H9 (cell line): ENCODE results near the gene PELO. TPM values are rescaled to one million over a fixed set of nuclear protein-coding genes. Genes with fewer than 3 reads are reported as not detected.

ENCODE experiments used
- DNase-seq: peaks from one replicate; pipeline ENCODE4 v3.0.0-alpha.2; 2017
- H2AFZ ChIP-seq: one replicate; pipeline ENCODE4 v1.6.1; 2013; ENCODE audit warnings: mild to moderate bottlenecking, low read length, control low read depth, moderate library complexity
- H2AK5ac ChIP-seq: 2 replicates; pipeline ENCODE4 v1.6.1; 2013; ENCODE audit warnings: low read length, control low read depth, mixed read lengths; ENCODE audit not compliant: insufficient read length
- H2BK120ac ChIP-seq: one replicate; pipeline ENCODE4 v1.6.1; 2013; ENCODE audit warnings: low read depth, mild to moderate bottlenecking, low read length, control low read depth, inconsistent platforms; ENCODE audit not compliant: poor library complexity, severe bottlenecking
- H2BK12ac ChIP-seq: 2 replicates; pipeline ENCODE4 v1.6.1; 2013; ENCODE audit warnings: low read length, control low read depth, mixed read lengths, low read depth; ENCODE audit not compliant: insufficient read length
- H2BK15ac ChIP-seq: 2 replicates; pipeline ENCODE4 v1.6.1; 2013; ENCODE audit warnings: low read depth, low read length, control low read depth
- H2BK20ac ChIP-seq: one replicate; pipeline ENCODE4 v1.6.1; 2013; ENCODE audit warnings: low read depth, mild to moderate bottlenecking, low read length, control low read depth, inconsistent platforms; ENCODE audit not compliant: poor library complexity, severe bottlenecking
- H2BK5ac ChIP-seq: 2 replicates; pipeline ENCODE4 v1.6.1; 2013; ENCODE audit warnings: low read length, control low read depth, mixed read lengths; ENCODE audit not compliant: insufficient read length
- H3K14ac ChIP-seq: 2 replicates; pipeline ENCODE4 v1.6.1; 2013; ENCODE audit warnings: low read length, control low read depth; ENCODE audit not compliant: insufficient read depth
- H3K18ac ChIP-seq: 2 replicates; pipeline ENCODE4 v1.6.1; 2013; ENCODE audit warnings: low read depth, mild to moderate bottlenecking, mixed read lengths, low read length, control low read depth; ENCODE audit not compliant: insufficient read length
- H3K23ac ChIP-seq: 2 replicates; pipeline ENCODE4 v1.6.1; 2013; ENCODE audit warnings: low read length, control low read depth, mixed read lengths, low read depth; ENCODE audit not compliant: insufficient read length
- H3K23me2 ChIP-seq: 2 replicates; pipeline ENCODE4 v1.6.1; 2013; ENCODE audit warnings: low read depth, mild to moderate bottlenecking, mixed read lengths, low read length, control low read depth; ENCODE audit not compliant: insufficient read length, poor library complexity, severe bottlenecking
- H3K27ac ChIP-seq: 2 replicates; pipeline ENCODE4 v1.5.1; 2013; ENCODE audit warnings: low read length, control low read depth, mixed read lengths, low read depth; ENCODE audit not compliant: insufficient read length
- H3K27me3 ChIP-seq: 2 replicates; pipeline ENCODE4 v1.6.1; 2013; ENCODE audit warnings: low read length, control low read depth, inconsistent platforms; ENCODE audit not compliant: insufficient read depth
- H3K4ac ChIP-seq: 2 replicates; pipeline ENCODE4 v1.6.1; 2013; ENCODE audit warnings: low read depth, mild to moderate bottlenecking, control low read depth, inconsistent platforms, low read length, moderate library complexity
- H3K4me1 ChIP-seq: 2 replicates; pipeline ENCODE4 v1.6.1; 2013; ENCODE audit warnings: low read length, control low read depth, inconsistent platforms; ENCODE audit not compliant: insufficient read depth
- H3K4me2 ChIP-seq: 2 replicates; pipeline ENCODE4 v1.6.1; 2013; ENCODE audit warnings: low read length, control low read depth, mixed read lengths; ENCODE audit not compliant: insufficient read length, insufficient read depth
- H3K56ac ChIP-seq: 2 replicates; pipeline ENCODE4 v1.6.1; 2013; ENCODE audit warnings: low read depth, mild to moderate bottlenecking, mixed read lengths, low read length, control low read depth; ENCODE audit not compliant: insufficient read length
- H3K79me1 ChIP-seq: 2 replicates; pipeline ENCODE4 v1.6.1; 2013; ENCODE audit warnings: low read depth, mild to moderate bottlenecking, moderate library complexity, low read length, control low read depth, inconsistent platforms; ENCODE audit not compliant: insufficient read depth, poor library complexity, severe bottlenecking
- H3K79me2 ChIP-seq: 2 replicates; pipeline ENCODE4 v1.6.1; 2013; ENCODE audit warnings: low read length, control low read depth, inconsistent platforms; ENCODE audit not compliant: insufficient read depth
- H3K9ac ChIP-seq: 2 replicates; pipeline ENCODE4 v1.6.1; 2013; ENCODE audit warnings: low read length, control low read depth, mixed read lengths; ENCODE audit not compliant: insufficient read length; ENCODE audit errors: extremely low read depth
- H3K9me3 ChIP-seq: one replicate; pipeline ENCODE4 v1.6.1; 2013; ENCODE audit warnings: low read depth, low read length, inconsistent platforms; ENCODE audit not compliant: control insufficient read depth
- H3T11ph ChIP-seq: one replicate; pipeline ENCODE4 v1.6.1; 2013; ENCODE audit warnings: mild to moderate bottlenecking, low read length, control low read depth, inconsistent platforms
- H4K20me1 ChIP-seq: one replicate; pipeline ENCODE4 v1.6.1; 2013; ENCODE audit not compliant: control insufficient read depth, insufficient read length, insufficient read depth
- H4K5ac ChIP-seq: 2 replicates; pipeline ENCODE4 v1.6.1; 2013; ENCODE audit warnings: low read depth, mild to moderate bottlenecking, mixed read lengths, low read length, control low read depth; ENCODE audit not compliant: insufficient read length
- H4K8ac ChIP-seq: replicated peaks from 2 replicates; pipeline ENCODE4 v1.6.1; 2013; ENCODE audit warnings: low read length, control low read depth, mixed read lengths, low read depth; ENCODE audit not compliant: insufficient read length
- H4K91ac ChIP-seq: 2 replicates; pipeline ENCODE4 v1.6.1; 2013; ENCODE audit warnings: low read depth, mild to moderate bottlenecking, moderate library complexity, mixed read lengths, low read length, control low read depth; ENCODE audit not compliant: insufficient read length
- H3K27ac Mint-ChIP-seq, 3 experiments: 2 replicates in 2 of 3; 3 replicates in 1 of 3; pipeline ENCODE4 v1.8.0; 2020 to 2021; ENCODE audit warnings: mixed read lengths in 3 of 3, mild to moderate bottlenecking in 1 of 3, moderate library complexity in 1 of 3
- H3K27me3 Mint-ChIP-seq: 2 replicates; pipeline ENCODE4 v1.8.0; 2021; ENCODE audit warnings: low read depth, mild to moderate bottlenecking, moderate library complexity, mixed read lengths
- H3K36me3 Mint-ChIP-seq, 3 experiments: 2 replicates in 2 of 3; 3 replicates in 1 of 3; pipeline ENCODE4 v1.8.0; 2020 to 2021; ENCODE audit warnings: low read depth in 3 of 3, mixed read lengths in 3 of 3; ENCODE audit not compliant: insufficient read depth in 1 of 3
- H3K4me1 Mint-ChIP-seq, 2 experiments: 2 replicates each; pipeline ENCODE4 v1.8.0; 2020; ENCODE audit warnings: mixed read lengths in 2 of 2
- H3K4me3 Mint-ChIP-seq, 2 experiments: 2 replicates in 1 of 2; 3 replicates in 1 of 2; pipeline ENCODE4 v1.8.0; 2020 to 2021; ENCODE audit warnings: mild to moderate bottlenecking in 2 of 2, mixed read lengths in 2 of 2, moderate library complexity in 1 of 2
- H3K9me3 Mint-ChIP-seq, 2 experiments: 2 replicates in 1 of 2; 3 replicates in 1 of 2; pipeline ENCODE4 v1.8.0; 2020; ENCODE audit warnings: mild to moderate bottlenecking in 2 of 2, mixed read lengths in 2 of 2, moderate library complexity in 1 of 2
- WGBS: extraction: QIAGEN DNeasy Blood & Tissue Kit; methylation state at CpG from one replicate; pipeline ENCODE4 v1.1.7; 2013; ENCODE audit warnings: missing lambda C conversion rate, low lambda C conversion rate, mixed read lengths; ENCODE audit not compliant: insufficient read length; ENCODE audit errors: extremely low coverage; 5-methylcytosine and 5-hydroxymethylcytosine counted together
- total RNA-seq: library from RNA; stranded (reverse); gene quantifications from 2 replicates; pipeline ENCODE4 v1.2.1, GENCODE V29; 2021
- TF ChIP-seq, protein P1 (sequence below): fragments of 200-600 bp; sonication (generic); conservative IDR thresholded peaks from 3 replicates; pipeline ENCODE4 v1.8.0; 2021; ENCODE audit warnings: antibody characterized with exemption, mild to moderate bottlenecking

Gene PELO
- total RNA-seq, 1 experiment from 2014 or later = 20.3 TPM

DNA sequence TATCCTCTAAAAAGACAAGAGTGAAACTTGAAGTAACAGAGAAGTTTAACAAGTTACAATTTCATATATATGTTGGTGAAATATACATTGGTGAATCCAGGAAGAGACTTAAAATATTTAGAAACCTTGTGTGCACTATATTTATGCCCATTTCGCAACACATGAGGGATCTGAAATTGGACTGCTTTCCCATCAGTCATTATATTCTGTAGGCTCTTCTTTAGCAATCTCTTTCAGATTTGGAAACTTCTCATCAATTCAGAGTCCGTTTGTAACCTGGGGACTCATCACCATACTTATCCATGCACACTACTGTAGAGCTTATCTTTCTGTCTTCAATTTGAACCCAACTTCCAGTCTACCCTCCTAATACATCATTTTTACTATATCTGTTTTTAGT lies 2.1 kb downstream of the PELO start:
- H3K18ac ChIP-seq = no peak overlapping the region
- no peak overlapping the region for H3K9ac ChIP-seq
- H3K36me3 Mint-ChIP-seq = no peaks in the 10 kb centered on the region
- no peak overlapping the region for H3K23ac ChIP-seq
- no peak overlapping the region for H2BK120ac ChIP-seq
- TF ChIP-seq, protein P1, sequence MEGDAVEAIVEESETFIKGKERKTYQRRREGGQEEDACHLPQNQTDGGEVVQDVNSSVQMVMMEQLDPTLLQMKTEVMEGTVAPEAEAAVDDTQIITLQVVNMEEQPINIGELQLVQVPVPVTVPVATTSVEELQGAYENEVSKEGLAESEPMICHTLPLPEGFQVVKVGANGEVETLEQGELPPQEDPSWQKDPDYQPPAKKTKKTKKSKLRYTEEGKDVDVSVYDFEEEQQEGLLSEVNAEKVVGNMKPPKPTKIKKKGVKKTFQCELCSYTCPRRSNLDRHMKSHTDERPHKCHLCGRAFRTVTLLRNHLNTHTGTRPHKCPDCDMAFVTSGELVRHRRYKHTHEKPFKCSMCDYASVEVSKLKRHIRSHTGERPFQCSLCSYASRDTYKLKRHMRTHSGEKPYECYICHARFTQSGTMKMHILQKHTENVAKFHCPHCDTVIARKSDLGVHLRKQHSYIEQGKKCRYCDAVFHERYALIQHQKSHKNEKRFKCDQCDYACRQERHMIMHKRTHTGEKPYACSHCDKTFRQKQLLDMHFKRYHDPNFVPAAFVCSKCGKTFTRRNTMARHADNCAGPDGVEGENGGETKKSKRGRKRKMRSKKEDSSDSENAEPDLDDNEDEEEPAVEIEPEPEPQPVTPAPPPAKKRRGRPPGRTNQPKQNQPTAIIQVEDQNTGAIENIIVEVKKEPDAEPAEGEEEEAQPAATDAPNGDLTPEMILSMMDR = no peak
- no peak overlapping the region for H3K14ac ChIP-seq
- H2BK12ac ChIP-seq = no peak overlapping the region
- H3K27ac Mint-ChIP-seq = no peak overlapping the region
- H3K4me3 Mint-ChIP-seq = no peak overlapping the region
- peaks cover 13% of the 10 kb centered on the region for H3K27me3 Mint-ChIP-seq
- H3K4me1 ChIP-seq = no peaks in the 10 kb centered on the region
- no peak overlapping the region for H3T11ph ChIP-seq
- H2BK5ac ChIP-seq = no peak overlapping the region
- H3K27ac ChIP-seq = no peak overlapping the region
- H3K4ac ChIP-seq = no peak overlapping the region
- no peak overlapping the region for H4K91ac ChIP-seq
- no peak overlapping the region for H3K56ac ChIP-seq
- H4K5ac ChIP-seq = no peak overlapping the region
- no CpG with 5 or more reads among the region's 2 CpGs for WGBS
- H2AFZ ChIP-seq = no peak overlapping the region
- peaks cover 19 to 26% of the 10 kb centered on the region in 2 experiments for H3K4me1 Mint-ChIP-seq
- no peak for DNase-seq
- H3K79me1 ChIP-seq = no peaks in the 10 kb centered on the region
- H3K79me2 ChIP-seq = no peaks in the 10 kb centered on the region
- peaks cover 8% of the 10 kb centered on the region for H3K23me2 ChIP-seq
- no peaks in the 10 kb centered on the region for H3K9me3 ChIP-seq
- no peak overlapping the region for H2BK20ac ChIP-seq
- H3K9me3 Mint-ChIP-seq = peaks cover 0 to 2% of the 10 kb centered on the region in 2 experiments; a peak in 1 of 5 replicates
- no peak overlapping the region for H2AK5ac ChIP-seq
- no peak overlapping the region for H4K8ac ChIP-seq
- no peak overlapping the region for H2BK15ac ChIP-seq
- no peak overlapping the region for H3K4me2 ChIP-seq
- H4K20me1 ChIP-seq = no peaks in the 10 kb centered on the region
- H3K27me3 ChIP-seq = no peaks in the 10 kb centered on the region
